Measurements from ENCODE around the gene FBXL14.

DNA sequence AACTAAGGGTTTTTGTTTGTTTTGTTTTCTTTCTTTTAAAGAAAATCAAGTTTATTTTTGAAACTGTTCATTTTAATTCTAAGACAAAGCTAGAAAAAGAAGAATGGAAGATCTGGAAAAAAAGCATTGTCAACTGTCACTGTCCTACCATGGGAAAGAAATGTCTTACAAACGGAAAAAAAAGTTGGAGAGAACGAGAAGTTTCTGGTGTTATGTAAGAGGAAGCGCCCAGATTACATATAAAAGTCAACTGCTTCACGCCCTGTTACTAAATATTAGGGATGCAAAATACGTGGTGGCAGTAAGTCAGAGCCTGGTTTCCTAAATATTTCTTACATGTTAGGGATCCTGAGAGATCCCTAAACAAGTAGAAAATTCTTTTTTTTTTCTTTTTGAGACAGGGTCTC, 14.3 kb upstream of the FBXL14 start:
- TF ChIP-seq, protein P1, sequence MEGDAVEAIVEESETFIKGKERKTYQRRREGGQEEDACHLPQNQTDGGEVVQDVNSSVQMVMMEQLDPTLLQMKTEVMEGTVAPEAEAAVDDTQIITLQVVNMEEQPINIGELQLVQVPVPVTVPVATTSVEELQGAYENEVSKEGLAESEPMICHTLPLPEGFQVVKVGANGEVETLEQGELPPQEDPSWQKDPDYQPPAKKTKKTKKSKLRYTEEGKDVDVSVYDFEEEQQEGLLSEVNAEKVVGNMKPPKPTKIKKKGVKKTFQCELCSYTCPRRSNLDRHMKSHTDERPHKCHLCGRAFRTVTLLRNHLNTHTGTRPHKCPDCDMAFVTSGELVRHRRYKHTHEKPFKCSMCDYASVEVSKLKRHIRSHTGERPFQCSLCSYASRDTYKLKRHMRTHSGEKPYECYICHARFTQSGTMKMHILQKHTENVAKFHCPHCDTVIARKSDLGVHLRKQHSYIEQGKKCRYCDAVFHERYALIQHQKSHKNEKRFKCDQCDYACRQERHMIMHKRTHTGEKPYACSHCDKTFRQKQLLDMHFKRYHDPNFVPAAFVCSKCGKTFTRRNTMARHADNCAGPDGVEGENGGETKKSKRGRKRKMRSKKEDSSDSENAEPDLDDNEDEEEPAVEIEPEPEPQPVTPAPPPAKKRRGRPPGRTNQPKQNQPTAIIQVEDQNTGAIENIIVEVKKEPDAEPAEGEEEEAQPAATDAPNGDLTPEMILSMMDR (IDR thresholded peaks at IDR 0.05), result no peak
- no peak for TF ChIP-seq POLR2A (IDR thresholded peaks at IDR 0.05)
